CD4-positive, alpha-beta memory T cell (primary cell): ENCODE measurements around the gene LGALS9B. TPM values are rescaled to one million over a fixed set of nuclear protein-coding genes. Genes with fewer than 3 reads are reported as not detected.
"Not testable (repeated sequence)": the region's sequence is repeated elsewhere in the genome, so short reads cannot be mapped to it uniquely, and the experiment has no call there.

Experiments
- CTCF ChIA-PET: fragments of 350-600 bp; sonication (Branson Sonifier 250); formaldehyde crosslinking; loops from one replicate; lab custom pipeline; 2021; ENCODE audit warnings: inconsistent platforms; ENCODE audit not compliant: partially characterized antibody; lab: Charles Lee
- POLR2A ChIA-PET: fragments of 350-600 bp; sonication (Branson Sonifier 250); formaldehyde crosslinking; loops from one replicate; lab custom pipeline; 2021; ENCODE audit not compliant: partially characterized antibody; lab: Charles Lee
- DNase-seq, 5 donors: peaks; one replicate each; pipeline versions ENCODE4 v3.0.0 to v3.0.0-alpha.2; 2020 to 2022; ENCODE audit warnings: mixed read lengths in 1 of 5
- H3K27ac ChIP-seq: one replicate; pipeline ENCODE4 v1.7.0; 2013; ENCODE audit warnings: low read depth, low read length
- H3K27me3 ChIP-seq: 2 replicates; pipeline ENCODE4 v1.7.0; 2013; ENCODE audit warnings: mild to moderate bottlenecking, low read length, moderate library complexity; ENCODE audit not compliant: insufficient read depth
- H3K36me3 ChIP-seq: 2 replicates; pipeline ENCODE4 v1.7.0; 2013; ENCODE audit warnings: mild to moderate bottlenecking, low read length, moderate library complexity; ENCODE audit not compliant: insufficient read depth
- H3K4me1 ChIP-seq: 2 replicates; pipeline ENCODE4 v1.7.0; 2013; ENCODE audit warnings: mild to moderate bottlenecking, low read length, moderate library complexity; ENCODE audit not compliant: insufficient read depth
- H3K4me3 ChIP-seq, 2 donors: one replicate each; pipeline ENCODE4 v1.7.0; 2013; ENCODE audit warnings: low read length in 2 of 2, mild to moderate bottlenecking in 1 of 2
- H3K9me3 ChIP-seq, 2 donors: one replicate each; pipeline ENCODE4 v1.7.0; 2013; ENCODE audit warnings: low read length in 2 of 2, control low read depth in 1 of 2; ENCODE audit not compliant: control insufficient read depth in 1 of 2
- H3K27ac Mint-ChIP-seq, 7 donors: one replicate each; pipeline ENCODE4 v1.8.0; 2020 to 2021; ENCODE audit warnings: mixed read lengths in 7 of 7, mild to moderate bottlenecking in 6 of 7, inconsistent platforms in 3 of 7, moderate library complexity in 3 of 7
- H3K27me3 Mint-ChIP-seq, 2 donors: one replicate each; pipeline ENCODE4 v1.8.0; 2020 to 2021; ENCODE audit warnings: mixed read lengths in 2 of 2
- H3K36me3 Mint-ChIP-seq, 2 donors: one replicate each; pipeline ENCODE4 v1.8.0; 2020 to 2021; ENCODE audit warnings: mixed read lengths in 2 of 2, inconsistent platforms in 1 of 2, mild to moderate bottlenecking in 1 of 2
- H3K4me1 Mint-ChIP-seq, 4 donors: one replicate each; pipeline ENCODE4 v1.8.0; 2020 to 2021; ENCODE audit warnings: mixed read lengths in 4 of 4, mild to moderate bottlenecking in 1 of 4
- H3K4me3 Mint-ChIP-seq, 8 donors: one replicate each; pipeline ENCODE4 v1.8.0; 2020 to 2021; ENCODE audit warnings: mixed read lengths in 8 of 8, mild to moderate bottlenecking in 7 of 8, moderate library complexity in 6 of 8, inconsistent platforms in 3 of 8
- H3K9me3 Mint-ChIP-seq, 8 donors: one replicate each; pipeline ENCODE4 v1.8.0; 2020 to 2021; ENCODE audit warnings: mixed read lengths in 8 of 8, mild to moderate bottlenecking in 5 of 8, inconsistent platforms in 3 of 8, moderate library complexity in 1 of 8
- intact Hi-C: fragments of 100-400 bp; cut with micrococcal nuclease; formaldehyde crosslinking; loops from one replicate; pipeline ENCODE4 v1.15.1; 2023
- polyA plus RNA-seq, 2 donors: library from polyadenylated mRNA; unstranded; fragments of 300-500 nt; fragmentation: Illumina TruSeq; gene quantifications; one replicate each; pipeline ENCODE4 v1.2.3, GENCODE V29; 2021
- total RNA-seq, 2 experiments: library from RNA; stranded (reverse); gene quantifications; one replicate each; pipeline ENCODE4 v1.2.3, GENCODE V29; 2021

The LGALS9B gene
- total and polyA plus RNA-seq, 4 experiments from 2014 or later, result not detected

DNA sequence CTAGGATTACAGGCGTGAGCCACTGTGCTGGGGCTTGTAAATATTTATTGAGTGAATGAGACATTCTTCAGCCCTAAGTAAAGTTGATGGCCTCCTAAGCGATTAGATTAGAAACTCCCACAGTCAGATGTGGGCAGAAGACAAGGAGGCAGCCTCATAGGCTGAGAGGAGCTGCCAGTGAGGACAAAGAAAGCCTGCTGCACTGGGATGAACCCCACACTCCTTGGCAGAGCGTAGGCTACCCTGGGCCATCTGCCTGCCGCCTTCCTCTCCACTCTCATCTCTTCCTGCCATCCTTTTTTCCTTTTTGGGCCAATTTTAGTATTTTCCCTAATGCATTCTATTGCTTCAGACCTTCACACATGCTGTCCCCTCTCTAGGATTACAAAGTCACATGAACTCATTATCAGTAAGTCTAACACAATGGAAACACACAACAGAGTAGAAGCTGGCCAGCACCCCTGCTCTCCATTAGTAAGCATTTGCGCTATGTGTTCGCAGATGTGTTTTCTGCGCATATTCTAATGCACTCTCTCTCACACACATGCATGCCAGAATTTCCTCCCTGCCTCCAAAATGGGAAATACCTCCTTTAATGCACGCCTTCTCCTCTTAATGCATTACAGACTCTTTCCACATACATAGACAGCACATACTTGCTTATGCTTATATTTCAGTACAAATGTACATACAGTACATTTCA lies 12.7 kb upstream of the LGALS9B start:
- H3K4me3 Mint-ChIP-seq, H3K4me3 ChIP-seq, POLR2A ChIA-PET, H3K9me3 ChIP-seq, H3K27me3 ChIP-seq, DNase-seq, H3K27ac Mint-ChIP-seq, H3K4me1 Mint-ChIP-seq, CTCF ChIA-PET, H3K9me3 Mint-ChIP-seq, H3K4me1 ChIP-seq, H3K27me3 Mint-ChIP-seq, H3K36me3 ChIP-seq, intact Hi-C loops, H3K27ac ChIP-seq, H3K36me3 Mint-ChIP-seq: not testable (repeated sequence)

GRCh38 chr17:20477398-20478071 lies 10.2 kb upstream of the LGALS9B start:
- H3K36me3 ChIP-seq, H3K4me3 ChIP-seq, intact Hi-C loops, H3K4me3 Mint-ChIP-seq, H3K27me3 Mint-ChIP-seq, DNase-seq, POLR2A ChIA-PET, H3K4me1 ChIP-seq, H3K36me3 Mint-ChIP-seq, H3K9me3 ChIP-seq, H3K27me3 ChIP-seq, H3K9me3 Mint-ChIP-seq, H3K27ac ChIP-seq, CTCF ChIA-PET, H3K27ac Mint-ChIP-seq, H3K4me1 Mint-ChIP-seq: not testable (repeated sequence)

DNA sequence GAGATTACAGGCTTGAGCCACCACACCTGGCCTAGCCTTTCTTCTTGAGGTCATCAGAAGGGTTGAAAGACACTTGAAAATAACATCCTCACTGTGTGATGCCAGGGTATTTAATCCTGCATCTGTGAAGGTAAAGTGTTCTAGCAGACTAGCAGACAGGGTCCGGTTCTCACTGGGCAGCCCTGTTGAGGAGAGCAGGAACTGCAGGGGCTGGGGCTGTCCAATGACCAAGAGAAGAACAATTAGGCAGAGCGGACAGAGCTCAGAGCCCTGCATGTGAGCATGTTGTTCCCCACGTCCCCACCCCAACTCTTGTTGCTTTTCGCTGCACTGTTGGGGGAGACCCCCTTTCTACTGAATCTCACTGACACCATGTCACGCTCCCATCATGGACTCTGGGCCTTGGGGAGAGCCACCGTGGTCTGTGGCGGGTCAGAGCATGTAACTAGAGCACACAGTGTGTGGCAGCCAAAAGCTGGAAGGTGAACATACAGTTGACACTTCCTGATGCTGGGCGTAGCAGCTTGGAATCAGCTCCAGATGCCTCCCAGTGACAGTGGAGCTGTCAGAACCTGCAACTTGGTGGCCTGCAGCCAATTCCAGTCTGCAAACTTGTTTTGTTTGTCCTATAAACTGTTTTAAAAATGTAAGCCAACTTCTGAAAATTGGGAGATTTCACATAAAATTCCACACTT lies 7.9 kb upstream of the LGALS9B start:
- H3K27me3 ChIP-seq, intact Hi-C loops, DNase-seq, H3K4me1 ChIP-seq, POLR2A ChIA-PET, H3K36me3 ChIP-seq, H3K27ac ChIP-seq, H3K9me3 Mint-ChIP-seq, H3K27ac Mint-ChIP-seq, H3K4me3 Mint-ChIP-seq, H3K27me3 Mint-ChIP-seq, H3K4me3 ChIP-seq, H3K9me3 ChIP-seq, H3K36me3 Mint-ChIP-seq, H3K4me1 Mint-ChIP-seq, CTCF ChIA-PET: not testable (repeated sequence)

- H3K4me3 ChIP-seq, H3K9me3 ChIP-seq, H3K4me1 Mint-ChIP-seq, H3K27ac ChIP-seq, H3K4me1 ChIP-seq, H3K36me3 Mint-ChIP-seq, H3K9me3 Mint-ChIP-seq, CTCF ChIA-PET, H3K27ac Mint-ChIP-seq, H3K27me3 ChIP-seq, H3K4me3 Mint-ChIP-seq, H3K36me3 ChIP-seq, DNase-seq, POLR2A ChIA-PET, H3K27me3 Mint-ChIP-seq, intact Hi-C loops: not testable (repeated sequence)
These were observed 6.7 kb upstream of the LGALS9B start for GRCh38 chr17:20474081-20474480.

- H3K4me1 Mint-ChIP-seq, CTCF ChIA-PET: not testable (repeated sequence)
These were observed 2.6 kb upstream of the LGALS9B start for GRCh38 chr17:20469946-20470345.

DNA sequence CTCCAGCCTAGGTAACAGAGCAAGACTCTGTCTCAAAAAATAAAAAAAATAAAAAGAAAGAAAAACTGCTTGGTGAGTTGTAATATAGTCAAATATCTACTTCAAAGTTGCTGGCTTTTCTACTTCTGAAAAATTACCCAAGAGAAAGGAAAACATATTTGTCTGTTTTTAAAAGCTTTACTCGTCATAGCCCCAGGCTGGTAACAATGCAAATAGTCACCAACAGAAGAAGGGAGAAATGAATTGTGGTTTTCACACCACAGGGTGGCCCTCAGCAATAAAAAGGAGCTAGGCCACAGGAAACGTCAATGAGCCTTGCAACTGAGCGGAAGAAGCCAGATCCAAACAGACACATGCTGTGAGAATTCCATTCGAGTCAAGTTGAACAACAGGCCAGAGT lies 1.8 kb upstream of the LGALS9B start:
- H3K4me1 ChIP-seq, H3K4me3 ChIP-seq, CTCF ChIA-PET, H3K27ac Mint-ChIP-seq, H3K4me1 Mint-ChIP-seq, H3K36me3 Mint-ChIP-seq, H3K27me3 Mint-ChIP-seq, DNase-seq, H3K9me3 ChIP-seq, H3K36me3 ChIP-seq, H3K27ac ChIP-seq, intact Hi-C loops, H3K27me3 ChIP-seq, H3K4me3 Mint-ChIP-seq, H3K9me3 Mint-ChIP-seq, POLR2A ChIA-PET: not testable (repeated sequence)

More at GRCh38 chr17:20469946-20470345, 2.6 kb upstream of the LGALS9B start:
- H3K27ac Mint-ChIP-seq, H3K4me3 ChIP-seq, H3K27ac ChIP-seq, DNase-seq, H3K36me3 ChIP-seq, H3K36me3 Mint-ChIP-seq, intact Hi-C loops, H3K27me3 ChIP-seq, H3K9me3 Mint-ChIP-seq, H3K4me3 Mint-ChIP-seq, H3K27me3 Mint-ChIP-seq, H3K9me3 ChIP-seq, POLR2A ChIA-PET, H3K4me1 ChIP-seq: not testable (repeated sequence)

- H3K27me3 Mint-ChIP-seq, CTCF ChIA-PET, H3K9me3 ChIP-seq, H3K36me3 ChIP-seq, intact Hi-C loops, H3K36me3 Mint-ChIP-seq, H3K4me3 Mint-ChIP-seq, H3K27ac ChIP-seq, H3K4me1 Mint-ChIP-seq, POLR2A ChIA-PET, H3K4me1 ChIP-seq, H3K9me3 Mint-ChIP-seq, DNase-seq, H3K4me3 ChIP-seq, H3K27me3 ChIP-seq: not testable (repeated sequence)
- peak overlapping the region in 1 of 7 donors; percentile 52 for H3K27ac Mint-ChIP-seq
These were observed 340 bp downstream of the LGALS9B start for GRCh38 chr17:20466999-20467398.
